ENCODE results near the gene AP5B1.

AP5B1 gene, protein sequence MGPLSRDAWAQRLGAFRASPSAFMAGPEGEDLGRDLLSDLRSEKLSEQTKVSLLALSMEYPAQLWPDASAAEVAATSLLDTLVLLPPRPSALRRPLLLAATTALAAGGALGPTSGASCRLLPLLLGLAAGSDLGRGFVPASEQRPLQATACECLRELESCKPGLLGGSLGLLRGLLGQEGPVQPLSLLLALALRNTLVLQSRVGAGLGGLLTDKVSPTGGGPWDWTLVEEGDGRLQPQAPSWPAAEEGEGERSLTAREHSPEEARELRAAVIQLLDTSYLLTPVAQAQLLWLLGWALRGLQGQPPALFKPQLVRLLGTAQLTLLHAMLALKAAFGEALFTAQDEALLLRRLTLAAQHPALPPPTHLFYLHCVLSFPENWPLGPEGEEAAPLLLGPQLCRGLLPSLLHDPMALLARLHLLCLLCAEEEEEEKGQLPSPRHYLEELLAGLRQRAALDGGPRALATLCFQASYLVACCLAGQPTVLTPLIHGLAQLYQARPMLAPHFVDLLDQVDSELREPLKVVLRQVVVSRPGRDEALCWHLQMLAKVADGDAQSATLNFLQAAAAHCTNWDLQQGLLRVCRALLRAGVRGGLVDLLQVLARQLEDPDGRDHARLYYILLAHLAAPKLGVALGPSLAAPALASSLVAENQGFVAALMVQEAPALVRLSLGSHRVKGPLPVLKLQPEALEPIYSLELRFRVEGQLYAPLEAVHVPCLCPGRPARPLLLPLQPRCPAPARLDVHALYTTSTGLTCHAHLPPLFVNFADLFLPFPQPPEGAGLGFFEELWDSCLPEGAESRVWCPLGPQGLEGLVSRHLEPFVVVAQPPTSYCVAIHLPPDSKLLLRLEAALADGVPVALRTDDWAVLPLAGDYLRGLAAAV

DNA sequence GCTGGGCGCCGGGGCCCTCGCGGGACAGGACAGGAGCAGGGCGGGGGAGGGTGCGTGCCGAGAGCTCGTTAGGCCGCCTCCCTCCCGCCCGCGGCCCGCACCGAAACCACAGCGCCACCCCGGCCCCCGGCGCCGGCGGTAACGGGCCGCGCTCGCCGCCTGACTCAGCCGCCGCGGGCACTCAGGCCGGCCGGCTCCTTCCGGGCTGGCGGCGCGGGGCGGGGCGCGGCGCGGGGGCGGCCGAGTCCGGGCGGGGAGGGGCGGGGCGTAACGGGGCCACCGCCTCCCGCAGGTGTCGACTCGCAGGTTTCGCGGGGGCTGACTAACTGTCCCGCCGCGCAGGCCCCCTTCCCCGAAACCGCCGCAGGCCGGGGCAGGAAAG, at the start of gene AP5B1:
TSS of gene AP5B1 (minus strand) at position 207 of the 382 bp plus-strand sequence. CDS start 385 bp downstream, outside the sequence.
- DNase-seq, result peak in 1 of 2 experiments; percentile 92

DNA sequence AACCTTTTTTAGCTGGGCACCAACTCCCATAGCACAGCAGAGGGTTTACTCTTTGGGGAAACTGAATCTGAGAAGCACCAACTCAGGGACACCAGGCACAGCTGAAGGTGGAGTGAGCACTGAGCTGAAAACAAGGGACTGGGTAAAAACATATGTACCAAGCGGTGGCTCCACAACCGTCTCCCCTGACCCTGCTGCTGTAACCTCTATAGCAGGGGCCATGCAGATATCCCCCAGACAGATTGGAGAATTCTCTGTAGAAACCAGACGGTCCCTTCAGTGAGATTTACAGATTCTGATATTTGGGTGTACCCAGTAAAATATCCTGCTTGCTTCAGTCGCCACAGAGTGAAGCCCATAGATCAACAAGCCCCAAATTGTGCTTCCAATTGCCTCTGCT, 48.7 kb upstream of the AP5B1 start:
- DNase-seq, result no peak

DNA sequence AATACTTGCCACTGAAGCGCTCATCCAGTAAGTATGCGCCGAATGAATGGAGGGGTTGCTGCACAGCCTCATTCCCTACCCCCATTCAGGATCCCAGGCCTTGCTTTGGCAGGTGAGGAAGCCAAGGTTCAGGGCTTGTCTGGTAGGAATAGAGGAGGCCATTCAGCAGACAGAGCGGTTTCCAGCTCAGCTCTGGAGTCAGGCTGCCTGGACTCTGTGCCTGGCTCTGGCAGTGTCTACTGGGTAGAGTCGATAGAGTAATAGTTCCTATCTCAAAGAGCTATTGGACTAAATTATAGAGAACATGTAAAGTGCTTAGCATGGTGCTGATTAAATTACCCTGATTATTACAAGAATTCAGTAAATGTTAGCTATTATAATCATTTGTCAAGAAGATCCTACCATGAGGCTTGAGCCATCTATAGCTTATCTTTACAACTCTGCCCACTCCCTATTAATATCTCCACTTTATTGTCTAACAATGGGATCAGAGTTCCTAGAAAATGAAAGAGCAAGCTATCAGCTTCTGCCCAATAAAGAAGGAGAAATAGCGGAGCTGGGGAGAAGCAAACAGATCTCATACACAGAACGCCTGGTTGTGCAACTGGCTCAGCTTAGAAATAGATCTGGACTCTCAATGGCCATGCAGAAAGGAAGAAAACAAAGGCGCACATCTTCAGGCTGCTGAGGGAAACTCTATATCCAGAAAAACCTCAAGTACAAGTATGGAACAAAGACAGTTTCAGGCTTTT, 46.4 kb upstream of the AP5B1 start:
- no peak for DNase-seq

DNA sequence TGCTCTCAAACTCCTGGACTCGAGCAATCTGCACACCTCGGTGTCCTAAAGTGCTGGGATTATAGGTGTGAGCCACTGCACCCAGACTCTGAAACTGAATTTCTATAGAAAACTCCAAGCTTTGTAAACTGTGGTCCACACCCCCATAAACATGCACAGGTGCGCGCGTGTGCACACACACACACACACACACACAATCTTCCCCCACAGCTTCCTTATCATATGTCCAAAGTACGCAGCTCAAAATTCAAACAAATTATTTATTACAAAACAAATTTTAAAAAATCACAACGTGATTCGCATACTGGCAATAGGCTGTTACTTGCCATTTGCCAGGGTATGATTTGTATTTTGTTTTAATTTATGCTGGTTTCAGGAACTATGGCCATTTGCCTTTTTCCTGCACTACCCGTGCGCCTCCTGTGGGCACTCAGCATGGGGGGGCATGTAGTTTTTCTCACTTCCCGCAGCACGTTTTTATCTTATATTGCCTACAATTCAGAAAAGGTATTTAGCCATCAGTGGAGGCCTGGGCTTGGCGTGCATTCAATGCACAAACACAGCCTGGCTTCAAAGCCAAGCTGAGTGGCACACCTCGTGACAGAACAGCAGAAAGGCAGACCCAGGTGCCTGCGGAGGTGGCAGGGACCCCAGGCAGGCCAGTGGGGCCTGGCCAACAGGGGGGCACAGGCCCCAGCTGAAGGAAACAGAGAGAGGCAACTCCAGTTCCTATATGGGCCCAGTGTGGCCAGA, 42.2 kb upstream of the AP5B1 start:
- no peak for DNase-seq

DNA sequence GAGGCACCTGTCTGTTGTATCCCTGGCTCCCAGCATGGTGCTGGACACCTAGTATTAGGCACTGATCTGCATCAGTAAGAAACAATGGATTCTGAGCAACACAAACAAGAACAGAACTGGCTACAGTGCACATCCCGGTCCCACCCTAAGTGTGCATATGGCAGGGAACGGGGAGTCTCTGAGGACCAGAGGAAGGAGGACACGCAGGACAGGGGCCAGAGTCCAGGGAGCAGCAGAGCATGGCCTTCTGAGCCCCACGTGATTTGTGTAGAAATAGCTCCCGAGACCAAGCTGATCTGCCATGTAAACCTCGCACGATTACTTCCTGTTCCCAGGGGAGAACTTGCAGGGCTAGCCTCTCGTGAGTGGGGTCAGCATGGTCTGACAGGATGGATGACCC, 40.3 kb upstream of the AP5B1 start:
- DNase-seq, result peak in 1 of 2 experiments; percentile 61

DNA sequence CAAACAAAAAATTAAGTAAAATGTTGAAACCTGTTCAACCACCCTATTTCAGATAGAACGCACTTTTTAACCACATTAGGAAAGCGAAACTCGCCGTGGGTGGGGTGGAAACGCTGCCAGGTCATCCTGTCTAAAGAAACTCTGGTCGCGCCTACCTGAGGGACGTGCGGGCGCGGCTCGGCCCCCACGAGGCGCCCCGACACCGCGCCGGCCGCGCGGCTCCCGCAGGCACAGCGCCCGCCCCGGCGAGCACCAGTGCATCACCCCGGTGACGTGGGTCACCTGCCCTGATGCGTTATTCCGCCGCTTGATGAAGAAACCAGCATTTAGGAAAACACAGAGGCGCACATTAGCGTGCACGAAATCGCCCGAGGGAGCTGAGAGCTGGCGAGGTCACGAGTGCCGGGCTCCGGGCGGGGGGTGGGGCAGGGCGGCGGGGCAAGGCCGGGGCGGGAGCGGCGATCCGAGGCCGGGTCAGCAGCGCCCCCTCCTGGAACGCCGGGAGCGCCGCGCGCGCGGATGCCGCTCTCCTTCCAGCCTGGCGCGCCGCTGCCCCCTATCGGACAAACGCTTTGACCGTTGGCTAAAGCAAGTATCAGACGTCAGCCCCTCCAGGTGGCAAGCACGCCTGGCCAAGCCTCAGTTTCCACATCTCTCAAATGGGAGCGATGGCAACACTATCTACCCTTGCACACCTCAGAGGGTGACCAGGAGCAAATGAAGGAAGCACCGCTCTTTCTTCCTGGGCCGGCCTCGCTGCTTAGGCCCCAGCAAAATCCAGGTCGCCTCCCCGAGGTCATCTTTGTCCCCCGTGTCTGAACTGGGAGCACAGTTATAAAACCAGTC, 37.3 kb upstream of the AP5B1 start:
- peak; percentile 67 to 94 for DNase-seq

DNA sequence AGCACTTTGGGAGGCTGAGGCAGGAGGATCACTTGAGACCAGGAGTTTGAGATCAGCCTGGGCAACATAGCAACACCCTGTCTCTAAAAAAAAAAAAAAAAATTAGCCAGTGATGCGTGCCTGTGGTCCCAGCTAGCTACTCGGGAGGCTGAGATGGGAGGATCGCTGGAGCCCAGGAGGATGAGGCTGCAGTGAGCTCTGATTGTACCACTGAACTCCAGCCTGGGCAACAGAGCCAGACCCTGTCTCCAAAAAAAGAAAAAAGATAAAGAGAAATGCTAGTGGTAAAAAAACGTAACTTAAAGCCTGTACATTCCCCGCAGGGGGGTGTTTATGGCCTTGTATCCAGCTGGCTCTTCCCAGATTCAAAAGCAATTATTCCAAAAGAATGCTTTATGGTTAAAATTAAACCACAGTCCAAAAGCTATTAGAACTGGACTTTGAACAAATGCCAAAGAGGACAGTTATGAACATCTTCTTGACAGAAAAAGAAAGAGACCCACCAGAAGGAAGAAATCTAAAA, 36.6 kb upstream of the AP5B1 start:
- DNase-seq, result no peak

DNA sequence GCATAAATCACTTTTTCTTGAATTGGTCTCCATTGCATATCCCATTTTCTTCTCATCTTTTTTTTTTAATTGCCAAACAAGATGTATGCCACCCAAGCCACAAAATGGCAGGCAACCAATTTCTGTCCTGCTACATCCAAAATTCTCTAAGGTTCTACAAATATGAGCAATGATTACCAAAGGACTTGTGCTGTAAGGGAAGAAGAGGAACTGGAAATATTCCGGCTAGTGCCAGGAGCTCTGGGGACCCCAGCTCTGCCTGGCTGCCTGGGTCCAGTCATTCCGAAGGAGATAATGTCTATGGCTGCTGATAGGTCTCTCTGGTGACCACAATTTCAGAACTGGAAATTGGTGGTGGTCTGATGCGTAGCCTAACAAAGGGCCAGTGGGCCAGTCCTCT, 35.9 kb upstream of the AP5B1 start:
- DNase-seq, result no peak

DNA sequence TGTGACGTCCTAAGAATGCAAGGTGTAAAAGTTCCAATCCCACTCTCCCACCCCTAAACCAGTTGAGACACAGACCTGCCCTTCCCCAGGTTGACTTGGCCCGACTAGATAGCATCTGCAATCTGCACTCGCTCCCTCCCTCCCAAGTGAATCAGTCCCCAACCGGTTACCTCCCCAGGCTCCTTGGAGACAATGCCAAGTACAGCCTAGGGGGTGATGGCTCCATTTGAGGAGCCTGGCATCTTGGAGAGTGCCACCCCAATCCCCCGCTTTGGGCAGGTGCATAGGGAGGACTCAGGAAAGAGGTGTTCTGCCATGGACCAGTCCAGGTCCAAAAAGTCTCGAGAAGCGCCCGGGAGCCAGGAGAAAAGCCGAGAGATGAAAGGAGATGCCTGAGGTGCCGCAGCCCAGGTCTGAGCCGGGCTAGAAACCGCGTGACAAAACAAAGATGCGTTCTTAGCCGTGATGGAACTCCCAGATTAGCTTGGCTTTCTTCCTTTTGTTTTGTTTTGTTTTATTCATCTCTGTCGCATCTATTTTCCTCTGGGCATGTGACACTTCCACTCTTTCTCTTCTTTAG, 34.3 kb upstream of the AP5B1 start:
- DNase-seq, result no peak

DNA sequence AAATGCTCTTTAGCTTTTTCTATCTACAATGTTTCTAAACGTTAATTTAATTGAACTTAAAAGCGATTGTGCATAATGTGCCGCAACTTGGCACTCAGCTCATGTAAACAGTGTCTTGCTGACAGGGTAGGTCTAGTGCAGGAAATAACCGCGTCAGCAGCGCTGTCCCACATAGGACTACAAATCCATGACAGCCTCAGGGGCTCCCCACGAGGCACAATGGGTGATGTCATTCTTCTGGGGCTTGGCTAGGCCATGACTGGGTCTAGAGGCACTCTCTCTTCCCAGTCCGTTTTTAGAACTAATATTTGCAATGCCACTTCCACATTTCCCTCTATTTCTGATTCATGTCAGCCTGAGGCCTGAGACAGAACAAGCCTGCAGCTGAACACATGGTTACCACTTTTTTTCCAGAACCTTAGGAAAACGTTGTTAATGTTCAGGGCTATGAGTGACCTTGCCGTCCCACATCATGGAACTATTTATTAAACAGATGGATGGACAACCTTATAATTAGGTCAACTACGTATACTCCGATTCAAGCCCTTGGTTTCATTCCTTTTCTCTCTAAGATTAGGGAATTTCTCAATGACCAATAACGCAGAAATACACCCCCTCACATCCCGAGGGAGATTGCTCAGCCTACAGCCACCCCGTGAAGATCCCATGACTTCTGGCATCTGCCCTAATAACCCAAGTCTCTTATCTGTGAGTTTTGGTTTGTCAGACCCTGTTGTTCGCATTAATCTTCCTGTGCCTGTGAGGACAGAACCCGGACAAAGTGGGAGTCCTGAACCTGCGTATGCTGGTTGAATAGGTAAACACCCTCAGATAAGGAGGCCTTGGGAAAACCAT, 33.6 kb upstream of the AP5B1 start:
- DNase-seq, result no peak

DNA sequence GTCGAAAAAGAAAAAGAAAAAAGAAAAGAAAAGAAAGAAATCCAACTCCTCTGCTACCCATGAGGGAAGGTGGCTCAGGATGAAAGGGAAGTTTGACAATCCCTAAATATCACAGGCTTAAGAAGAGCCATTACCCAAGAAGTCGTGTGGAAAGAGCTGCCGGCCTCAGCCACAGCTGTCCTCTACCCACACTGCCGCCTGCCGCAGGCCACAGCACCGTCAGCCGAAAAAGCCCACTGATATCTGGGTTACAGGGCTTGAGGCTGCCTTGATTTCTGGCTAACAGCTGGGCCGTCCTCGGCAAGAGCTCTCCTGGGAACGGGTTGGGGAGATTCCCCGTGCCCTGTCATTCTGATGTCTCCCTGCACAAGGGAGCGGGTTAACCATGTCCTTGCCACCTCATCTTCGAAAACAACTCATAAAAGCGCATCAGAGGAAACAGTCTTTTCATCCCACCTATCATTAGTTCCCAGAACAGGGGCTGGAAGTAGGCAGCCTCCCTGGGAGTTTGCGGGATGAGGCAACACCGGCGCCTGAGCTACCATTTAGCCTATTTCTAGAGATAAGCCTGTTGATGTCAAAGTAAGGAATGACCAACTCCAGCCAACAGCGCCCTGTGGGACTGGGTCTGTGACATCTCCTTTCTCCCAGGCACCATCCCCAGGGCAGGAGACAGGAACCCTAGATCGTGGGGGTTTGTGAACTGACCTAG, 31.1 kb upstream of the AP5B1 start:
- no peak for DNase-seq

DNA sequence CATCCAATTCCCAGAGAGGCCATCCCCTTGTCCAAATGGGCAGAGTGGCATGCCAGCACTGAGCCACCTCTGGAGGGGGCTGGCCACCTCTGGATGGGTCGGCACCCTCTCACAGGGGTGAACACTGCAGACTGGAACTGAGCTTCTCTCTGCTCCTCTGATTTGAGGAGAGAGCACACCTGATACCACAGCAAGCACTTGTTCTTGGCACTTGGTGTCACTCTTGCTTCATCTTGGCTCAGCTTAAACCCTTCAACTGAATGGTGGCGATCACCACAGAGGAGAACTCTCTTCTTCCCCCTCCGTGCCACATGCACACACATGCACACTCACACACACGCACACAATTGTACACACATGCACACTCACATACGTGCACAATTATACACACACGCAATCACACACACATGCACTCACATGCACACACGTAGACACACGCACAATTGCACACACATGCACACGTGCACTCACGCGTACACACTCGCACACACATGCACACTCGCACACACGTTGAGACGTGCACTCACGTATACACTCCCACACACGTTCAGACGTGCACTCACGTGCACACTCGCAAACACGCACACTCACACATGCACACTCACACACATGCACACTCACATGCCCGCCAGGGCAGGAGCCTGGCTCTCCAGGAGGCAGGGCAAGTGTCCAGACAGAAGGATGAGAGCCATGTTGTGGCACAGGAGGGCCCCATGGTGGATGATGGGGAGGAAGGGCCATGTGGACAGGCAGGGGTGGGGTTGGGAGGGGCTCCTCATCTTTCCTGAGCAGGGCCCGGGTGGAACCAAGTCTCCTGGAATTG, 29.5 kb upstream of the AP5B1 start:
- DNase-seq, result no peak

DNA sequence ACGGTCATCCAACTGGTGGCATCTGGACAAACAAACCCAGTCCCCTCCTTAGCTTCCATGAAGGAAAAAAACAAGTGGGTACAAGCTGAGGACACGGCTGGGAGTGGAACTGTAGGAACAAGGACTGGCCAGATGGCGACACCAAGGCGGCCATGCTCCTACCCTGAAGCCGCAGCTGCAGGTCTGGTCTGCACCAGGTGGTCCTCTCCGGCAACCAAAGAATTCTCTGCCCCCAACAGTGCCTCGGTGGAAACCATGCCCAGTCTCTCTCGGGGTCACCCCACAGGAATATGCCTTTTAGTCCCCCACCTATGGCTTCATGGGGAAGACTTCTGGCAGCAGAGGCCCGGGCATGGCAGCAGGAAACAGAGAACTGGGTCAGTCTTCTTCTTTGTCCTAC, 28.7 kb upstream of the AP5B1 start:
- no peak for DNase-seq

DNA sequence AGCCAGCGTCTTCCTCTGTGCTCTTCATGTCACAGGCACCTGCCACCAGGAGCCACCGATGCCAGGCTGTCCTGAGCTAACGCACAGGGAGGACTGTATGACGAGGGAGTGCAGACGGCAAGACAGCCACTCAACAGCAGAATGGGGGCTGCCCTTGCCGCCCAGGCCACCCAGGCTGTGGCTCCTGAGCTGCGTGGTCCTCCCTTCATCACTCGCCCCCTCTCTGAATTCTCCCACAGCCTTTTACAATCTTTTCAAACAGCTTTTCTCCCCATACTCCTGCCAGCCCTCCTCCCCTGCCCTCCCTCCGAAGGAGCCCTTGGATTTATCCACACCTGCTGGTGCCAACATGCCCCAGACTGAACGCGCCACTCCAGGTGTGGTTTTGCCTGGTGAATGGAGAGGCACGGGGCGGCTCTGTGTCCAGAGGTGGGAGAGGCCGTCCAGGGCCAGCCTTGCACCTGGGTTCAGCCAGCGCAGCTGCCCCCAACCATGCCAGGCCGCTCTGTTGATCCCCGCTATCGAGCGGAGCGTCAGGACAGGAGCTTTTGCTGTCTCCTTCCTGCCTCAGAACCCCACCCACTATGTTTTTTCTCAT, 28.1 kb upstream of the AP5B1 start:
- DNase-seq, result no peak

DNA sequence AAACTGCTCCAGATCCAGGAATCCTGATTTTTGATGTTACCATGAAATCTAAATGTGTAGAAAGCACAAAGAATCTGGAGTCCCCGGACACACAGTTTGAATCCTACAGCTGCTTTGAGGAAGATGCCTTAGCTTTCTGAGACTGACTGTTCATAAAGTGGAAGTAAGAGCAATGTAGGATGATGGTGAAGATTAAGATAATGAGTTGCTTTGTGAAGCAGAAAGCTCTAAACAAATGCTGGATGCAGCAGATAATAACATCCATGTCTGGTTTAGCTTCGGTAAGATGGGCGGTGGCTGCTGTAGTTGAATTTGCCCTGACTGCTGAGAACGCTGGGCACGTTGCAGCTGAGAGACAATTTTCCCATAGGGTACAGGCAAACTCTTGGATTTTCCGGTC, 26.2 kb upstream of the AP5B1 start:
- DNase-seq, result no peak

DNA sequence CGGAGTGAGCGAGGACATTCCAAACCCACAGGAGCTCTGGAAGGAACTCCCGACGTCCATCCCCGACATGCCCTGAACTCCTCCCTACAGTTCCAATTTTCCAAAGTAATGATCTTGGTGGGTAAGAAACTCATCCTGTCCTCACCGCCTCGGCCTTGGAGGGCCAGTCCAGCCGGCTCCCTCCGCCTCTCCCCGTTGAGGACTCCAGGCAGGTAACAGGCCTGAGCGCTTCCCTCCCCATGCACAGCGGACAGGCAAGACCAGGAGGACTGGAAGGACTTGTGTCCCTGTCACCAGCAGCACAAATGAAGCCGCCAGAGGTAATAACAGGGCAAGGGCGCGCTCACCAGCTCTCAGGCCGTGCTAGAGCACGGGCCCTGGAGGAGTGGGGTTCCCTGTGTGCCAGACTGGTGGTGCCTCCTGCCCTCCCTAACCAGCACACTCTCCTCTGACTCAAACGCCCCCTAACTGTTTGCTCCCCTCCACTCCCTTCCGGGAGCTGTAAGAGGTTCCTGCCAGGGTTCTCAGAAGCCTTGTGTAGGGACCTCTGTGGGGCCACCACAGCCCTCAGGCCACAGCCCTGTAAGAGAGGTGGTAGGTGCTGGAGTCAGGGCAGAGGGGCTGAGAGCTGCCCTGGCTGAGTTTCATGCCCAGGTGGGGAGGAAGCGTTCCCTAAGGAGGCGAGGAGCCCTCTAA, 23.2 kb upstream of the AP5B1 start:
- no peak for DNase-seq

DNA sequence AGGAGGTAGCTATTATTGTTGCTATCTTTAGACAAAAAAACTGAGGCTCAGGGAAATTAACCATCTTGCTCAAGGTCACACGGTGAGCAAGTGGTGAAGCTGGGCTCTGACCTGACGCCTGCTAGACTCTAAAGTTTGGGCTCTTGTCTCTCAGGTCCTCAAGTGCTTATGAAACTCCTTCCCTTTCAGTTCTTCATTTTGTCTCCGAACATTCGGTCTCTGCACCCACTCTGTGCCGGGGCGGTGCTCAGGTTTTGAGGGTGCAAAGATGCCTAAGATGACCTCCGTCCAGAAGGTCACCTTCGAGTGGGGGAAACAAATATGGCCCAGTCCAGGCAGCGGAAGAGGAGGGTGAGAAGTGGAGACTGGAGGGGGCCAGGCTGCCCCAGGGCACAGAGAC, 22.1 kb upstream of the AP5B1 start:
- DNase-seq, result no peak
